Measurements from ENCODE around the gene SNX9.

SNX9 gene

DNA sequence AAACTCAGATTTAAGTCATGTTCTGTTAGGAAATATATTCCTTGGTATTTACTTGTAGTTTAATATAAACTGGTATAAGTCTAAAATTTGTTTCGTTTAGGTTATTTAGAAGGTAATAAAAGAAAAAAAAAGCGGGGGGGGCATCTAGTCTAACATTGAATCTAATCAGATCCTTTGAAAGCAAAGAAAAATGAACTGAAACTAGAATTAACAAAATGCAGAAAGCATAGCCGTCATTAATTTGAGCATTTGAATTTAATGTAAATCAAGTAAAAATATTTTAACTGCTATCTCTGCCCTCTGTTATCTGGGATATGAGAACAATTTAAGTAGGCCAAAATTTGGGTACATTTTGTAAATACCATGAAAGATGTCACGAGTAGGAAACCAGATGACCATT is 54.1 kb downstream of the SNX9 start:
- Histone ChIP-seq H3K4me3 (ENCODE audit: low read length) (no peak overlapping the region), H3K9ac (ENCODE audit: low read length) (no peak overlapping the region), H3K9me3 (ENCODE audit: insufficient read depth, low read length) (no peaks in the 10 kb centered on the region), H3K4me1 (ENCODE audit: low read length) (peaks cover 21% of the 10 kb centered on the region), H3K4me2 (ENCODE audit: low read length) (no peak overlapping the region), H3K27me3 (ENCODE audit: low read depth, low read length) (peaks cover 19% of the 10 kb centered on the region), H2AFZ (ENCODE audit: low read depth, low read length) (no peak overlapping the region), H3K36me3 (replicated peaks; ENCODE audit: low read depth, low read length) (no peaks in the 10 kb centered on the region), H4K20me1 (ENCODE audit: insufficient read depth, low read length) (peaks cover 10% of the 10 kb centered on the region), H3K27ac (ENCODE audit: low read length) (no peak overlapping the region), H3K79me2 (ENCODE audit: low read length) (no peaks in the 10 kb centered on the region)
- TF ChIP-seq EZH2phosphoT487 (IDR thresholded peaks at IDR 0.05; ENCODE audit: low read depth) = no peak
- TF ChIP-seq, protein P1, sequence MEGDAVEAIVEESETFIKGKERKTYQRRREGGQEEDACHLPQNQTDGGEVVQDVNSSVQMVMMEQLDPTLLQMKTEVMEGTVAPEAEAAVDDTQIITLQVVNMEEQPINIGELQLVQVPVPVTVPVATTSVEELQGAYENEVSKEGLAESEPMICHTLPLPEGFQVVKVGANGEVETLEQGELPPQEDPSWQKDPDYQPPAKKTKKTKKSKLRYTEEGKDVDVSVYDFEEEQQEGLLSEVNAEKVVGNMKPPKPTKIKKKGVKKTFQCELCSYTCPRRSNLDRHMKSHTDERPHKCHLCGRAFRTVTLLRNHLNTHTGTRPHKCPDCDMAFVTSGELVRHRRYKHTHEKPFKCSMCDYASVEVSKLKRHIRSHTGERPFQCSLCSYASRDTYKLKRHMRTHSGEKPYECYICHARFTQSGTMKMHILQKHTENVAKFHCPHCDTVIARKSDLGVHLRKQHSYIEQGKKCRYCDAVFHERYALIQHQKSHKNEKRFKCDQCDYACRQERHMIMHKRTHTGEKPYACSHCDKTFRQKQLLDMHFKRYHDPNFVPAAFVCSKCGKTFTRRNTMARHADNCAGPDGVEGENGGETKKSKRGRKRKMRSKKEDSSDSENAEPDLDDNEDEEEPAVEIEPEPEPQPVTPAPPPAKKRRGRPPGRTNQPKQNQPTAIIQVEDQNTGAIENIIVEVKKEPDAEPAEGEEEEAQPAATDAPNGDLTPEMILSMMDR (IDR thresholded peaks at IDR 0.05; ENCODE audit: low read depth, low read length) = no peak

DNA sequence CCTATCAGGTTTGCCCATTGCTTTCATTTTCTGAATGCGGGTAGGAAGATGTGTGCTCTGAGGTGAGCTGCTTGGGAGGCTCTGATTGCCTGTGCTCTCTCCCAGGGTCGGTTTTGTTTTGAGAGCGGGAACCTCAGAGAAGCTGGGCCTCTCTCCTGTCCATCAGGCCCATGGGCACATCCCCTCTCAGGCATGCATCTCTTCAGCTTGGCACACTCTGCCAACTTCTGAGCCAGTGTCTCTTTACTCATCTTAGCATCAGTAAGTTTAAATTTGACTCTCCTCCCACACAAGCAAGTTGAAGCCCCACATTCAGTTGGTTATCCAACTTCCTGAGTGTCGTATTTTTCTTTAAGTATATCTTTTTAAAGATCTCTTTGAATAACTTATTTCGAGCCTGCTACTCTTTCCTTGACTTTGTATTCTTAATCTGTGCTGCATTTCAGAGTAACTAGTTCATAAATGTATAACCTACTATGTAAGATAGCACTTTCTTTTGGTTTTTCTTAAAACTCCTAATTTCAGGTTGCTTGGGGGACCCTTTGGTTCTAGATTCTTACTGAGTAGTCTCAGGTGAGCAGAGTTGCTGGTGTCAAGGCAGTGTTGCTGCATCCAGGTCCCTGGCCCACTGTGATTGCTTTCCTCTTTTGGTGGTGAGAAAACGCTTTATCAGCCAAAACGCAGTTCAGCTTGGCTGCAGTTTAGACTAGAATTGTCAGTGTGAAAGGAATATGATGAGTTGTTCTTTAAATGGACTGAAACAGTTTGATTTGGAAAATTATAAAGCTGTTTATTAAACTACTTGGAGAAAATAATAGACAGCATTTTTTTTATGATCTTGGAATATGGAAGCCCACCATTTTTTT is 54.8 kb downstream of the SNX9 start:
- Histone ChIP-seq H3K4me2 (ENCODE audit: low read length) (no peak overlapping the region), H3K79me2 (ENCODE audit: low read length) (no peaks in the 10 kb centered on the region), H3K36me3 (replicated peaks; ENCODE audit: low read depth, low read length) (no peaks in the 10 kb centered on the region), H3K4me1 (ENCODE audit: low read length) (peaks cover 21% of the 10 kb centered on the region), H3K9me3 (ENCODE audit: insufficient read depth, low read length) (no peaks in the 10 kb centered on the region), H3K27ac (ENCODE audit: low read length) (no peak overlapping the region), H3K27me3 (ENCODE audit: low read depth, low read length) (peaks cover 19% of the 10 kb centered on the region), H3K9ac (ENCODE audit: low read length) (no peak overlapping the region), H3K4me3 (ENCODE audit: low read length) (no peak overlapping the region), H2AFZ (ENCODE audit: low read depth, low read length) (no peak overlapping the region), H4K20me1 (ENCODE audit: insufficient read depth, low read length) (peaks cover 10% of the 10 kb centered on the region)
- TF ChIP-seq EZH2phosphoT487 (IDR thresholded peaks at IDR 0.05; ENCODE audit: low read depth) = no peak
- TF ChIP-seq, protein P1 (IDR thresholded peaks at IDR 0.05; ENCODE audit: low read depth, low read length) = no peak

DNA sequence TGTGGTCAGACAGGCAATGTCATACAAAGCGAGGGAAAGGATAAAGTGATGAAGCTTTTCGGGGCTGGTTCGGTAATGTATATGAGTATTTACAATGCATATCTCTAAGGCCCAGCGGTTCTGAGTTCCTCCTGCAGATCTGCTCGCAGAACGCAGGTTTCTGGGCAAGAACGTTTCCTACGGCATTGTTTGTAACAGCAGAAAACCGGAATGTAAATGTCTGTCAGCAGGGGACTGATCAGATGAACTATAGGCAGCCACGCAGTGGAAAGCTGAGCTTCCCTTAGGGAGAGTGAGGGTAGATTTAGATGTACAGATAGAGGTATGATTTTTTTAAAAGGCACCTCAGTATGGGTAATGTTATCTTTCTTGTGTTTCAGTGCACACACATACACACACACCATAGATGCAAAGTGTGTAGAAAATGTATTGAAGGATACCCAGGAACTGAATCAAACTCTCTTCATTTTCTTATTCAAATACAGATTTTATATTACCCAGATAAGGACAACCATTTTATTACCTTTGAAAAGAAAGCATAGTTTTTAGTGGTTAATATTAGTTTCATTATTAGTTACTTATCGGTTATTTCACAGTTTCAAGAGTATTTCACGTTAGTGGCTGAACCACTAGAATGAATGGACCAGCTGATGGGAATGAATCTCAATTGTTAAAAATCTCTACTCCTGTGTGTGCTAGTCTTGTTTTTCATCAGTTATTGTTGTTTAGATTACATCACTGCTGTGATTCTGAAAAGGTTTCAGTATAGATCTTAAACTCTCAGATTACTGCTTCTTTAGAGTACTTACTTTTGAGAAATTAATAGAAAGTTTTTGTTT is 56.2 kb downstream of the SNX9 start:
- Histone ChIP-seq H3K4me3 (ENCODE audit: low read length) (no peak overlapping the region), H2AFZ (ENCODE audit: low read depth, low read length) (no peak overlapping the region), H3K9ac (ENCODE audit: low read length) (no peak overlapping the region), H3K79me2 (ENCODE audit: low read length) (no peaks in the 10 kb centered on the region), H3K4me1 (ENCODE audit: low read length) (peaks cover 21% of the 10 kb centered on the region), H3K4me2 (ENCODE audit: low read length) (no peak overlapping the region), H3K27ac (ENCODE audit: low read length) (no peak overlapping the region), H3K9me3 (ENCODE audit: insufficient read depth, low read length) (no peaks in the 10 kb centered on the region), H4K20me1 (ENCODE audit: insufficient read depth, low read length) (peaks cover 5% of the 10 kb centered on the region), H3K27me3 (ENCODE audit: low read depth, low read length) (peaks cover 19% of the 10 kb centered on the region), H3K36me3 (replicated peaks; ENCODE audit: low read depth, low read length) (no peaks in the 10 kb centered on the region)
- TF ChIP-seq, protein P1 (IDR thresholded peaks at IDR 0.05; ENCODE audit: low read depth, low read length) = no peak
- TF ChIP-seq EZH2phosphoT487 (IDR thresholded peaks at IDR 0.05; ENCODE audit: low read depth) = no peak

DNA sequence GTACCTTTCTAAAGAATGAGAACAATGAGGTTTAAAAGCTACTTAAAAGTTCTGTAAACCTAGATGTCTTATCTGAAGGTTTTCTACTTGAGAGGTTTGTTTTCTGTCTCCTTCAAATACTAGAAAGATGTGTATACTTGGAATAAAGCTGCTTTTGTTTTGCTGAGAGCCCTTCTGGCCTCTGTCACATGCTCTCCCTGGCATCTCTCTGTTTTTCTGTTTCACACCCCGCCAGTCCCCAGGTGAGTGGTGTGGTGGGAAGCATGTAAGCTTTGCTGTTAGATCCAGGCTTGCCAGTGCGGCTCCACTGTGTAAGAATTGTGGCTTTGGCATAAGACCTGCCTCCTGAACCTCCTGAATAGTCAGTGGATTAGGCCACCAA is 56.8 kb downstream of the SNX9 start:
- TF ChIP-seq, protein P1 (IDR thresholded peaks at IDR 0.05; ENCODE audit: low read depth, low read length) = no peak
- no peak for TF ChIP-seq EZH2phosphoT487 (IDR thresholded peaks at IDR 0.05; ENCODE audit: low read depth)
- Histone ChIP-seq H3K27me3 (ENCODE audit: low read depth, low read length) (peaks cover 18% of the 10 kb centered on the region), H3K27ac (ENCODE audit: low read length) (no peak overlapping the region), H4K20me1 (ENCODE audit: insufficient read depth, low read length) (peaks cover 5% of the 10 kb centered on the region; the same call in 1 of the 2 replicates), H3K4me1 (ENCODE audit: low read length) (peaks cover 21% of the 10 kb centered on the region), H3K36me3 (replicated peaks; ENCODE audit: low read depth, low read length) (no peaks in the 10 kb centered on the region), H2AFZ (ENCODE audit: low read depth, low read length) (no peak overlapping the region), H3K4me2 (ENCODE audit: low read length) (no peak overlapping the region), H3K4me3 (ENCODE audit: low read length) (no peak overlapping the region), H3K9ac (ENCODE audit: low read length) (no peak overlapping the region), H3K9me3 (ENCODE audit: insufficient read depth, low read length) (no peaks in the 10 kb centered on the region), H3K79me2 (ENCODE audit: low read length) (no peaks in the 10 kb centered on the region)

Data from OCI-LY3 (cell line).